NCI-H510A (cell line): ENCODE measurements around the gene BRAP.
"Not testable (repeated sequence)": the region's sequence is repeated elsewhere in the genome, so short reads cannot be mapped to it uniquely, and the experiment has no call there.

Experiments
- DNase-seq: peaks from one replicate; lab custom pipeline; 2025; lab: John Stamatoyannopoulos, UW

The BRAP gene

DNA sequence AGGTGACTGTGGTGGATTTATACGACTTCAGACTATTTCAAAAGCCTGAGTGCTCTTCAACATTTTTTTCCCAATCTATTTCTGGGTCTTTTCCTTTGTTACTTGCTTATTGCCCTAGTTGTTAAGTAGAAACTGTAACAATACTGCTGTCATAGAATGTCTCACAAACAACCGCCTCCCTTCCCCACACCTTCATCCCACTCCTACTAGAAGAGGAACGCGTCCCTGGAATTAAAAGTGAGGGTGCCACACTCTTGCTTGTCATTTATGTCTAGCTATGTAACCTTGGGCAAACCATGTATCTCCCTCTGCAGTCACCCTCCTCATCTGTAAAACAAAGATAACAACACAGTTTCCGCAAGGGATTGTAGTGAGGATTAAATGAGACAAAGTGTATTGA, 8.6 kb downstream of the BRAP start:
- DNase-seq = no peak

DNA sequence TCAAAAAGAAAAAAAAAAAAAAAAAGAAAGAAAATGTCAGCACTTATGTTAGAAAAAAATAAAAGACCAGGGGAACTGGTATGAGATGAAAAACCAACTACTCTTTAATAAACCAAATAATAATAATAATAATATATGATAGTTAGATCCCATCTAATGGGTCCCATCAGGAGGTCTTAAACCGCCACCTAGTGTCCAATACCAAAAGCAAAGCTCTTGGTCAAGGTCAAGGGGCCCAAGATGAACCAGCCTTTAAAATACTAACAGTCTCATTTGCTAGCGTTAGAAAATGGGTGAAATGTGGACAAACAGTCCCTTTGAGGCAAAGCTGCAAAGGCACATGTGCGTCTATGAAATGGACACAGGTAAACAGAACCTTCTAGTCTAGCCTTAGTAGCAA, 12.3 kb downstream of the BRAP start:
- DNase-seq = no peak

DNA sequence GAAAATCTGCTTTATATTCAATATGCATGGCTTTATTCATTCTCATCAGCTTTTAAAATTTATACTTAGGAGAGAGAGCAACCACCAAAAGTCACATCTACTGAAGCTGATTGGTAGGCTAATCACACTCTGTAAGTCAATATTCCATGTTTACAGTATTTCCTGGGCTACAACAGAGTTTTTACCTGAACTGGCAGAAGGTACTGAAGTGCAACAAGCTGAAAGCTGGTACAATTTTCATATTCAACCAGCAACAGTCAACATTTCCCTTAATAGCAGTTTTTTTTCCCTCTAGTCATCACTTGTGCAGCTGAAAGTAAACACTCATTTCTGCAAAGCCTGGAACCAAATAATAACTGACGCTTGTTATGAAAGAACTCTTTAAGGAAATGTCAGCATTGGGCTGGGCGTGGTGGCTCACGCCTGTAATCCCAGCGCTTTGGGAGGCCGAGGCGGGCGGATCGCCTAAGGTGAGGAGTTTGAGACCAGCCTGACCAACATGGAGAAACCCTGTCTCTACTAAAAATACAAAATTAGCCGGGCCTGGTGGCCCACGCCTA, 12.9 kb downstream of the BRAP start:
- DNase-seq = no peak

DNA sequence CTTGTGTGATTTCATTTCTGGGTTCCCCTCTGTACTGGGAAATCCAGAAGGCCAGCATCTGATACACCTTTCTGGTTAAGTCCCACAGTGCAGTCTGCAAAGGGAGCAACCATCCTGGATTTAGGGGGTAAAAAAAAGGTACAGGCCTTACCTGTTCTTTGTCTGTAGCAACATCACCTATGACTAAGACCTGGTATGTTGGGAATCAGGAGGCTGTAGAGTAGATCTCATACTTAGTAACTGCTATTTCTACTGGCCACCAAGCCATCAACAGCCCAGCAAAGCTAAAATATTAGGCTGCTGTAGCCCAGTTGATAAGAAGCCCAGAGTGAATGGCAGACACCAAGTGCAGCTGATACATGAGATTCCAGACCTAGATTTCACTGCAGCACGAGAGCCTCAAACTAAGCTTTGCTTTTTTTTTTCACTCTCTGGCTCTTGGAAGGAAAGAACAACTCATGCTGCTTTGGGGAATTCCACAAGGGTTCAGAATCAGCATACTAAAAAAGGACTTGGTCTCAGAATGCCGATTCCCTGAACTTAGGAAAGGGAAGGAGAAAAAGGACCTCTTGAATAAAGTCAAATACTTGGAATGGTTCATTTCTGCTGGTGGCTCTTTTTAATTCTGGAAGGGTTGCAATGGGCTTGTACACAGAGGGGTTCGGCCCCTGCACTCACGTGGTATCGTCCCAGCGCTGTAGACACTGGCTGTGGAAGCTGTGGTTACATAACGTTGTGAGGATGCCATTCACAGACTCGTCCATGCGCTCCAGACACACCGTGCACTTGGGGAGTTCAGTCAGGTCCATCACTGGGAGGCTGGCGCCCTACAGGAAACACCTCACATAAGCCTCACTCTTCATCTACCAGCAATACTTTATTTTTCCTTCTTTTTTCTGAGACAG, 20.5 kb downstream of the BRAP start:
- no peak for DNase-seq

DNA sequence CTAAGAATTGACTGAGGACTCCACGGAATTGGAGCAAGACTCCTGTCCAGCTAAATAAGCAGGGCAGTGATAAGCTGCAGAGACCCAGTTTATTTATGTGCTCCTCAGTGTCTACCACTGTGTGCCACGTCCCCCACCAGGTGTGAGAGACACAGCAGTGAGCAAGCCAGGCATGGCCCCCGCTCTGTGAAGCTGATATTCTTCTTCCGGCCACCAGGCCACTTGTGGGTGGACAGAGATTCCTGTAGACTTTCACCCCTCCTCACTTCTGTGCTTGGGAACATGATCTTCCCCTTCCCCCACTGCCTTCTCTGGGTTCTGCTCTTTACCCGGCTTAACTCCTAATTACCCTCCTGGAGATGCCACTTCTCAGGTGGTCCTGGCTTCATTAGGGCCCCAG, 21.3 kb downstream of the BRAP start:
- DNase-seq = no peak

DNA sequence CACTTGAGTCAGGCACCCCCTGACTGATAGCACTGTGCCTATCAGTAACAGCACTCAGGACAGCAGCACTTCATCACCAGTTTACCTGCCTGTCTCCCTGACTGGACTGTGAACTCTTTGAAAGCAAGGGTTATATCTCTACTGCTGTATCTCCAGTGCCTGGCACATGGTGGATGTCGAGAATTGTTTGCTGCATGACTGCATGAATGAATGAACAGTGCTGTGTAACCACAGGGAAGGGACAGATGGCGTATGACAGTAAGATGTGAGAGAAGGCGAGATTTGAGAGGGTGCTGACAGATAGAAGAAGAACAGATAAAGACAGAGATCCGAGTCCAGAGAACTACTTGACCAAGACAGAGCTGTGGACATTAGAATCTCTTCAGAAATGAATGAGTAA, 29.7 kb downstream of the BRAP start:
- DNase-seq = no peak

DNA sequence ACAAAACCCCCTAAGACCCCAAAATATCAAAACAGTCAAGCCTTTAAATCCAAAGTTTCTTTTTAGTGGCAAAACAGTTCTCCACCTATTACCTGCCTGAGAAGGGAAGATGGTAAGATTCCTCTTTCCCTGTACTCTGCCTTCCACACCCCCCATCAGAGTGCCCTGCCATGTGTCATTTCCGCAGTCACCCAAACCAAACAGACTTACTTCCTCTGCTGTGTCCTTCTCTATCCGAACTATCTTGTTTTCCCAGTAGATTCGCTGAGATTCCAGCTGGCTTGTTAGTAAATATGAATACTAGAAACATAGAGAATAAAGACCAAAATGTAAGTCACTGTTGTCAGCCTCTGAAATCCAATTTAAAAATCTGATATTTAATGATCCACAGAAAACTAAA, 30.4 kb downstream of the BRAP start:
- DNase-seq = no peak

DNA sequence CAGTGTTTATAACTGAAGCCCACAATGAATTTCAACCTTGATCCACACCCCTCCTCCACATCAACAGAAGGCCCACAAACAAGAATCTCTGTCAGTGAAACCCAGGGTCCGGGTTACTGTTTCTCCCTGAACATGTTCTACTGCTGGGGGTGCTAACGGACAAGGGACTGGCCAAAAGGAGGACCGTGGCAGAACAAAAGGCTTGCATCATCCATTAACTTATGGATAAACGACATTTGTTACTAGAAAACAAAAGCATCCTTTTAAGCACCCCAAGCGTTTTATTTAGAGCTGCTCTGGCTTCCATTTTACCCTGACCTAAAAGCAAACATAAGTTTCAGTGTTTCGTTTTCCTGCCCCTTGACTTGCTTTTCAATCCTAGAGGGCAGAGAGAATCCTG, 32.2 kb downstream of the BRAP start:
- no peak for DNase-seq

DNA sequence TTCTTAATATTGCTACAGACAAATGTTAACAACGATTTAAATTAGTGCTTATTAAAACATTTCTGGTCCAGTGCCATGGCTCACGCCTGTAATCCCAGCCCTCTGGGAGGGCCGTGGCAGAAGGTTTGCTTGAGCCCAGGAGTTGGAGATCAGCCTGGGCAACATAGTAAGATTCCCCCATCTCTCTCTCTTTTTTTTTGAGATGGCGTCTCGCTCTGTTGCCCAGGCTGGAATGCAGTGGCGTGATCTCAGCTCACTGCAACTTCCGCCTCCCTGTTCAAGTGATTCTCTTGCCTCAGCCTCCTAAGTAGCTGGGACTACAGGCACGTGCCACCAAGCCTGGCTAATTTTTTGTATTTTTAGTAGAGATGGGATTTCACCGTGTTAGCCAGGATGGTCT, 33.2 kb downstream of the BRAP start:
- DNase-seq = not testable (repeated sequence)

DNA sequence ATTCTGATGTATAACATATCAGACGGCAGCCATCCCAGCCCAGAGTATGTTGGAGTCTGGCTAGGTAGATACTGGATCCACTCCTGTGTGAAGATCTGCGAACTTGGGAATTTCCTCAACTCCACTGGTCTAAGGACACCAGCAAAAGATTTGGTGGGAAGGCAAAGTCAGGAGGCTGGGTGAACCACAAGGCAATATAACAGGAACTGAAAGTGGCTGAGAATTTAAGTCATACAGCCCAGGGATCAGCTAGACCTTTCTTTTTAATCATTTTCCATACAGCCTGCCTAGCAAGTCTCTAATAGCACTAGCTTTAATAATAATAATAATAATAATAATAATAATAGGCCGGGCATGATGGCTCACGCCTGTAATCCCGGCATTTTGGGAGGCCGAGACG, 34.8 kb downstream of the BRAP start:
- DNase-seq = no peak

DNA sequence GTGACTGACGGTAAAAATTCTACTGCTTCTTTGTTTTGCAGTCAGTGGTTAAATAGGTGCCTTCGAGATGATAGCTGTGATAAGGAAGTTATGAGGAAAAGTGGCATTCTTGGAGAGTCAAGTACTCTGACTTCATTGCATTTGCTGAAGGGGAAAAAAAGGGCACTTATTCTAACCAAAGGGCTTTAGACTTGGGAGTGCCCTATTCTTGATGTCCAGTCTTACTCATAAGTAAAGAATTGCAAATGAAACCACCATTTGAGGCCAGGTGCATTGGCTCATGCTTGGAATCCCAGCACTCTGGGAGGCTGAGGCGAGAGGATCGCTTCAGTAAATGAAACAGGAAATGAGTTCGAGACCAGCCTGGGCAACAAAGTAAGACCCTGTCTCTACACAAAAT, 40.3 kb downstream of the BRAP start:
- DNase-seq = no peak

DNA sequence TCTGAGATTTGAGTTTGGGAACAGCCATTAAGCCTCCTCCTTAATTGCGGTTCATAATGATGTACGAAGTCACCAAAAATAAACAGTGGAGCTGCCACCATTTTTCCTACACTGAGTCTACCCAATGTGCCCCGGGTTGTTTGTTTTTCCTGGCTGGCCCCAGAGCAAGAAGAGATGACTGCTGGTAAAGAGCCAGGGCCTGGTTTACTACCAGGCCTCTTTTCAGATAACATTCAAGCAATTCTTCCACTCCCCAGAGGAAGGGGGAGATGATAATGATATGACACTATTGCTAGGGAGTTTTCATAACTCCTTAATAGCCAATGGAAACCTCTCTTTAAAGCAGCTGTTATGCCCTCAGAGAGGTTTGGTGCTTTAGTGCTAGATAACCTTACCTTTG, 42.3 kb downstream of the BRAP start:
- DNase-seq = no peak

DNA sequence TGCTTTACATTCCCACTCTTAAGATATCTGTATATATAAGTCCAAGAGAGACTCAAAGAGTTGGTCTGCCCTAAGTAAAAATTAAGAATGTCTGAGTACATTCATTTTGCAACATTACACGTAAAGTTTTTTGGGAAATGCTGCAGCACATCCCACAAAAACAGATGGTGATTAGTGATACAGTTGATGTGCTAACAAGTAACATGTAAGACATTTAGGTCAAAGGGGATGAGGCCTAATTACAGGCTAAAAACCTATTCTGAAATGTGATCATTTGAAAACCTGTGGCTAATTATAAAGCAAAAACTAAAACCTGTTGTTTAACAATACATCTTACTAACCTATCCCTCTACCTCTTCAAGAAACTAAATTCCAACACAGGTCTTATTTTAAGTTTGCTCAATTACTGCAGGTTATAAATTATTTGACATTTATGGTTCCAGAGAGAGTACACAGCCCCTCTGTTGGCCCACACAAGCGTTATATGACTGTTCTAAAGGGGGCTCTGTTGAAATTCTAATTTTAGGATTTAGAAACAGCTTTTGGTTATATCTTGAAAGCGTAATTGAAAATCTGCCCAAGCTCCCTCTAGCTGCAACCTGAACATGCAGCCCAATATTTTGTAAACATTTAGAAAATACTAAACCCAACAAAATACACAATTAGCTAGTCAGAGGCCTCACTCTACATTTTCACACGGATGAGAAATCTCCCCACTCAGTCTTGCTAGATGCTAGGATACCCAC, 42.9 kb downstream of the BRAP start:
- DNase-seq = no peak

DNA sequence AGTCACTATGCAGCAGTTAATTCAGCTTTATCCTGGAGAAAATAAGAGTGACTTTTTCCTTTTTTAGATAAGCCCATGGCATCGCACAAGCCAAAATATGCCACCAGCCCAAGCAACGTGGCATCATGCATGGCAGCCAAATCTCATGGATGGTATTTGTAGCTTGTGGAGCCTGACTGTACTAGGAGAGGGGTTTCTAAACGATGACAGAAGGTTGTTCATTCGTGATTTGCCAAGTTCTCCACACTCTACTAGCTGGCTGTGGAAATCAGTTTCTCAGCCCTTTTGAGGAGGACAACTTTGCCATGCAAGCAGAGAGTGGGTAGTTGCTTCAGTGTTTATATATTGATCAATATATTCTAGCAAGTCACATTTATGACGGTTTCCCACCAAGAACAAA, 45.2 kb downstream of the BRAP start:
- no peak for DNase-seq

DNA sequence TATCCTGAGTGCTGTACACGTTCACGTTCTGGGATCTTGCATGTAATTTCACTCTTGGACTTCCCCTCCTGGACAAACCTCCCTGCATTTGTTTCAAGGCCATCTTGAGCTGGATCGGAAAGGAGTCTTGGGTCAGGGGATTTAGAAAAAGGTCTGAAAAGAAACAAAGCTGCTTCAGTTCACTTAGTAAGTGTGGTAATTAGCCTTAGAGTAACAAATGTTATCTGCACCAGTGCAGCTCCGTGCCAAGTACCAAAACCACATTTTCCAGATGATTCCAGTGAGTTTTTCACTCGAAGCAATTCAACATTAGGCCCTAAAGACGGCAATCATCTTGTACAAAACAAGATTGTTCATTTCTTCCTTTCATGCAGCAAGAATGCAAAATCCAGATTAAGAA, 47.2 kb downstream of the BRAP start:
- DNase-seq = no peak

DNA sequence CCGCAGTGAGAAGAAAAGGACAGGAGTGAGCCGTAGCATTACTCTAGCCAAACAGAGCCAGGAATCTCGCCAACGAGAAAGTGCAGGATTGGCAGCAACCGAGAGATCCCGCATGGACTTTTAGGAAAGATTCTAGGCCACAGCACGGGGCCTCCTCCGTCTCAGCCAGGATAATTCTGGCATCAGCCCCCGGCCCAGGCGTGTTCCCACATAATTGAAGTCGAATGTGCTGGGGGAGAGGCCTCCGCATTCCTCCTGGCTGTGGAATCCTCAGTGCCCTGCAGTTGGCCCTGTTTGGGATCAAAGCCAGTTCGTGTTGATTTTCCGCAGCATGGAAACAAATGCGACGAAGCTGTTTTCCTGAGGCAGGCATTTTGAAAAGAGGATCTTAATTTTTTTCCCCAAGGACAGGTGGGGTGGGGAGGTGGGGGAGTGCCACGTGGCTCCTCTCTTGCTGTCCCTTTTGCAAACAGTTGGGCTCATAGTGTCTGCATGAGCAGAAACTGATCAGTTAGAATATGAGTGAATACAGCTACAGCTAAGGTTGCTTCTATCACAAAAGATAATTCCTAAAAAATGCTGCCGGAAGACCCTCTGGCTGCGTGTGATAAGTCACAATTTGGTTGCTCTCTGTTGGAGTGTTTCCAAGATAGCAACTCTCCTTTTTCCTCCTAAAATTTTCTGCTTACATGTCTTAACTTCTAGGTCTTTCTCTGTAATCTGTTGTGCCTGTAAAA, 49.4 kb downstream of the BRAP start:
- no peak for DNase-seq

DNA sequence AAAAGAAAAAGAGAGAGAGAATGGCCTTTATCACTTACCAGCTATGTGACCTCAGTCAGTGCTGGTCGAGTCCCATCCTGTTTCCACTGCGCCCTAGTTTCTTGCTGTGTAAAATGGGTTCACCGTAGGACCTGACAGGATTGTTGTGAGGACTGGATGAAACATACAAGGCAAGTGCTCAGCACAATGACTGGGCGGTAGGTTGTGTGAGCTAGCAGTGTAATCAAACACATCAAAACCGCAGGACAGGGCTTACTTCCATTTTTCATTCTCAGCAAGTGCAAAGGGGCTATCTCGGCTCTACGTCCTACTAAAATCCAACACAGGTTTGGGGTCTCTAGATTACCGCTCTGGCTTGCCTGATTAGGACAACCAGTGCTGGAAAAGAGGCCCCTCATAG, 50.2 kb downstream of the BRAP start:
- DNase-seq = no peak

DNA sequence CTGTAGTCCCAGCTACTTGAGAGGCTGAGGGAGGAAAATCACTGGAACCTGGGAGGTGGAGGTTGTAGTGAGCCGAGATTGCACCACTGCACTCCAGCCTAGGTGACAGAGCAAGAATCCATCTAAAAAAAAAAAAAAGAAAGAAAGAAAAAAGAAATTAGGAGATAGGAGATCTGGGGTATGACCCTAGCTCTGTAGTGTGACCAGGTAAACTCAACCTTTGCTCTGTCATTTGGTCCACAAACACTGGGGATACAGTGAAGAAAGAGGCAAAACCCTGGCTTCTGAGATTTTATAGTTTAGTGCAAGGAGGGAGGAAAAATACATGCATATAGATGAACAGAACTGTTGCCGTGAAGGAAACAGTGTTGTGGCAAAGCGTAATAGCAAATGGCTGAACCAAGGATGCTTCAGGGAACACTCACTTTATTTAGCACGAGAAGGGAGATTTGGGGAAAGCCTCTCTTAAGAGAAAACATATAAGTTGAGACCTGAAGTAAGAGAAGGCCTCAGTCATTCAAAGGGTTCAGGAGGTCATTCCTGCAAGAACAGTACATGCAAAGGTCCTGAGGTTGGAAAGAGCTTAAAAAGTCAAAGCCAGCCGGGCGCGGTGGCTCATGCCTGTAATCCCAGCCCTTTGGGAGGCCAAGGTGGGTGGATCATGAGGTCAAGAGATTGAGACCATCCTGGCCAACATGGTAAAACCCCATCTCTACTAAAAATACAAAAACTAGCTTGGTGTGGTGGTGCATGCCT, 57.1 kb downstream of the BRAP start:
- DNase-seq = no peak

DNA sequence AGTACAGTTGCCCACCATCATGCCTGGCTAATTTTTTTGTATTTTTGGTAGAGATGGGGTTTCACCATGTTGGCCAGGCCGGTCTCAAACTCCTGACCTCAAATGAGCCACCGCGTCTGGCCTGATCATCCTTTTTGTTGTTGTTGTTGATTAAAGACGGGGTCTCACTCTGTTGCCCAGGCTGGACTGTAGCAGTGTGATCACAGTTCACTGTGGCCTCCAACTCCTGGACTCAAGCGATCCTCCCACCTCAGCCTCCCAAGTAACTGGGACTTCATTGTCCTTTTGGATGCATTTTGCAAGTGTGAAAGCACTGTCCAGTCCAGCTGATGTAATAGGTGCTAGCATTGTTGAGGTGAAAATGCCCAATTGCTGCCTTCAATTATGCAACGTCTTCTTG, 59.5 kb downstream of the BRAP start:
- DNase-seq = no peak

DNA sequence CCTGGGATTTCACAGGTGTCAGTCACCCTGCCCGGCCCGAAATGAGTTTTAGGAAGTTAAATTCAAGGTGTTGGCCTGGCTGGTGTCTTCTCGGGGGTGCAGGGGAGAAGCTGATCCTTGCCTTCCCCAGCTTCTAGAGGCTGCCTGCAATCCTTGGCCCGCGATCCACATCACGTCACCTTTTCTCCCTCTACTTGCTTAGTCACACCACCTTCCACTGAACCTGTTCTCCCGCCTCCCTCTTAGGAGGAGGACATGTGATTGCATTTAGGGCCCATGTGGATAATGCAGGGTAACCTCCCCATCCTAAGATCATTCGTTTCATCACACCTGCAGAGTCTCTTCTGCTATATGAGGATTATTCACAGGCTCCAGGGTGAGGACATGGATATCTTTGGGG, 61.2 kb downstream of the BRAP start:
- no peak for DNase-seq

DNA sequence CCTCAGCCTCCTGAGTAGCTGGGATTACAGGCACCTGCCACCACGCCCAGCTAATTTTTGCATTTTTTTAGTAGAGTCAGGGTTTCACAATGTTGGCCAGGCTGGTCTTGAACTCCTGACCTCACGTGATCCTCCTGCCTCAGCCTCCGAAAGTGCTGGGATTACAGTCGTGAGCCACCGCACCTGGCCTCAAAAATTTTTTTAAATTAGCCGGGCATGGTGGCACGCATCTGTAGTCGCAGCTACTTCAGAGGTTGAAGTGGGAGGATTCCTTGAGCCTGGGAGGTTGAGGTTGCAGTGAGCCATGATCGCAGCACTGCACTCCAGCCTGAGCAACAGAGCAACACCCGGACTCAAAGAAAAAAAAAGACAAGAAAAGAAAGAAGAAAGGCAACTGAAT, 67.9 kb downstream of the BRAP start:
- not testable (repeated sequence) for DNase-seq

DNA sequence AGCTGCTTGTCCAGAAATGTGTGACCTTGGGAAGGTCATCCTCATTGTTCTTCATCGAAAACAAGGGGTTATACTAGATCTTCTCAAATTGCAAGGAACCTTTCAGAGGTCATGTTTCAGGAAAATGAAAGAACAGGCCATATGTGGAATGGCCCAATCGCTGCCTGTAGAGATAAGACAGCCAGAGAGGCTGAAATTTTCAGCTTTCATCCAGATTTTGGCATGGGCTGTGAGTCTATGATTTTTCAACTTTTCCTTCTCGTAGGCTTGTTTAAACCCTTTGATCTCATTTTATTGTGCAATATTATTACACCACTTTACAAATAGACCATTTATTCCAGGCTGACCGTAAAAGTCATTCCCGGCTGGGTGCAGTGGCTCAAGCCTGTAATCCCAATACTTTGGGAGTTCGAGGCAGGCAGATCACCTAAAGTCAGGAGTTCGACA, 69.6 kb downstream of the BRAP start:
- DNase-seq = no peak
